Measurements from ENCODE around the gene HCK.

GRCh38 chr20:32114305-32114960 is 62.4 kb downstream of the HCK start:
- TF ChIP-seq POLR2A (IDR thresholded peaks at IDR 0.05; ENCODE audit: low read length) (no peak), GATA1 (IDR thresholded peaks at IDR 0.05; ENCODE audit: low read depth, low read length) (no peak)

Measured in erythroblast (primary cell).